ENCODE data around the gene BGLAP. TPM values are rescaled to one million over a fixed set of nuclear protein-coding genes. Genes with fewer than 3 reads are reported as not detected.

BGLAP gene
- total and polyA plus RNA-seq, 8 donors = 0.60 to 4.8 (median 1.2) TPM

- Histone ChIP-seq H3K27me3 (no peaks in the 10 kb centered on the region), H3K4me3 (no peak overlapping the region), H3K4me1 (peaks cover 6 to 16% (median 8%) of the 10 kb centered on the region in 3 donors), H3K36me3 (peaks cover 0 to 25% (median 11%) of the 10 kb centered on the region in 3 donors), H3K27ac (no peak overlapping the region), H3K9me3 (no peaks in the 10 kb centered on the region)
- TF ChIP-seq CTCF (IDR thresholded peaks at IDR 0.05) = no peak
- no peak for ATAC-seq
- no peak for DNase-seq
- intact Hi-C loops (cut with DNase I) = no loop called here
- 88 to 93% methylated on average over 3 of the region's 3 CpGs for WGBS, 2 donors
- FAIRE-seq = no peak
These were observed 37.9 kb downstream of the BGLAP start for GRCh38 chr1:156279837-156280236.

GRCh38 chr1:156281281-156281680, 39.3 kb downstream of the BGLAP start:
- ATAC-seq = no peak
- Histone ChIP-seq H3K4me3 (peak overlapping the region in 2 of 4 donors; percentile 85 to 95), H3K27me3 (no peaks in the 10 kb centered on the region), H3K27ac (no peak overlapping the region), H3K4me1 (peaks cover 6 to 16% (median 8%) of the 10 kb centered on the region in 3 donors), H3K9me3 (no peaks in the 10 kb centered on the region), H3K36me3 (peaks cover 0 to 11% (median 11%) of the 10 kb centered on the region in 3 donors)
- no peak for FAIRE-seq
- 15 to 17% methylated on average over 8 of the region's 8 CpGs for WGBS, 2 donors
- no peak for TF ChIP-seq CTCF (IDR thresholded peaks at IDR 0.05)
- no peak for DNase-seq
- intact Hi-C loops (cut with DNase I) = no loop called here

GRCh38 chr1:156281693-156282478, 39.9 kb downstream of the BGLAP start:
- Histone ChIP-seq H3K4me3 (peak overlapping the region; percentile 69 to 95 (median 90)), H3K36me3 (peaks cover 0 to 10% (median 5%) of the 10 kb centered on the region in 3 donors), H3K27me3 (no peaks in the 10 kb centered on the region), H3K4me1 (peaks cover 6 to 16% (median 8%) of the 10 kb centered on the region in 3 donors), H3K9me3 (no peaks in the 10 kb centered on the region), H3K27ac (peak overlapping the region; percentile 25 to 86 (median 71))
- ATAC-seq (peak; percentile 56 to 63 (median 61)), DNase-seq (peak in 3 of 6 donors; percentile 19 to 39 (median 33)), FAIRE-seq (no peak)
- WGBS, 2 donors = 8% methylated on average over 22 of the region's 22 CpGs
- TF ChIP-seq CTCF (IDR thresholded peaks at IDR 0.05) = no peak
- intact Hi-C loops (cut with DNase I) = no loop called here

- Histone ChIP-seq H3K36me3 (peaks cover 0 to 6% (median 0%) of the 10 kb centered on the region in 3 donors), H3K4me3 (peak within 1 kb of the TSS; percentile 69 to 95 (median 90)), H3K27me3 (no peaks in the 10 kb centered on the region), H3K27ac (peak within 1 kb of the TSS; percentile 25 to 86 (median 71)), H3K4me1 (peaks cover 6 to 16% (median 8%) of the 10 kb centered on the region in 3 donors), H3K9me3 (no peaks in the 10 kb centered on the region)
- DNase-seq = peak; percentile 94 to 98 (median 98)
- WGBS, 2 donors = 0 to 1% methylated on average over 50 of the region's 50 CpGs
- no peak for TF ChIP-seq CTCF (IDR thresholded peaks at IDR 0.05)
- peak; percentile 94 to 98 (median 96) for ATAC-seq
- FAIRE-seq = peak; percentile 56
- intact Hi-C loops (cut with DNase I) = no loop called here
These were observed 40.7 kb downstream of the BGLAP start, which contains the start of gene SMG5 for GRCh38 chr1:156282479-156283222. Gene SMG5 (minus strand): TSS chr1:156282825. CDS start chr1:156282680, 145 bp downstream.
